ENCODE measurements around the gene EREG. TPM values are rescaled to one million over a fixed set of nuclear protein-coding genes. Genes with fewer than 3 reads are reported as not detected.

The EREG gene
- polyA plus RNA-seq, 1 donor (not counting 4 experiments of a cell fraction or from before 2014, with no cell fraction given) = 38.7 TPM

DNA sequence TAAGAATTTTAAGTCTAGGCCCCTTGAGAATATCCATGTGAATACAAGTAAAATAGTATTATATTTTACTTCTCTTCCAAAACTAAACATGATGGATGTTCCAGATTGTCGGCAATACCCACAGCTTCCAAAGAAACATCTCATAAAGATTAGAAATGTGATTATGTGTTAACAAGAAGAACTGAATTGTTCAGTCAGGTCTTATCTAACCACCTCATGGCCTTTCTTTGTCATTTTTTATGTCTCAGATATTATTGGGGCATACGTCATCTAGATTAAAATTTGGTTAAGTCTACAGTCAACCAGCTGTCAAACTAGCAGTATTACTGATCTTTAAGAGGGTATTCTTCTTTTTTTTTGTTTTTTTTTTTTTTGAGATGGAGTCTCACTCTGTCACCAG is 46.7 kb upstream of the EREG start:
- no peak overlapping the region for H3K4me2 ChIP-seq (ENCODE audit: control insufficient read depth, extremely low read depth, insufficient read depth, low read depth, low read length)
- H4K20me1 ChIP-seq (ENCODE audit: control insufficient read depth, extremely low read depth, insufficient read depth, low read length) = no peaks in the 10 kb centered on the region
- H3K9ac ChIP-seq (ENCODE audit: control insufficient read depth, extremely low read depth, insufficient read depth, low read length) = no peak overlapping the region
- TF ChIP-seq EZH2 (IDR thresholded peaks at IDR 0.05; ENCODE audit: low read length) = no peak
- TF ChIP-seq, protein P1, sequence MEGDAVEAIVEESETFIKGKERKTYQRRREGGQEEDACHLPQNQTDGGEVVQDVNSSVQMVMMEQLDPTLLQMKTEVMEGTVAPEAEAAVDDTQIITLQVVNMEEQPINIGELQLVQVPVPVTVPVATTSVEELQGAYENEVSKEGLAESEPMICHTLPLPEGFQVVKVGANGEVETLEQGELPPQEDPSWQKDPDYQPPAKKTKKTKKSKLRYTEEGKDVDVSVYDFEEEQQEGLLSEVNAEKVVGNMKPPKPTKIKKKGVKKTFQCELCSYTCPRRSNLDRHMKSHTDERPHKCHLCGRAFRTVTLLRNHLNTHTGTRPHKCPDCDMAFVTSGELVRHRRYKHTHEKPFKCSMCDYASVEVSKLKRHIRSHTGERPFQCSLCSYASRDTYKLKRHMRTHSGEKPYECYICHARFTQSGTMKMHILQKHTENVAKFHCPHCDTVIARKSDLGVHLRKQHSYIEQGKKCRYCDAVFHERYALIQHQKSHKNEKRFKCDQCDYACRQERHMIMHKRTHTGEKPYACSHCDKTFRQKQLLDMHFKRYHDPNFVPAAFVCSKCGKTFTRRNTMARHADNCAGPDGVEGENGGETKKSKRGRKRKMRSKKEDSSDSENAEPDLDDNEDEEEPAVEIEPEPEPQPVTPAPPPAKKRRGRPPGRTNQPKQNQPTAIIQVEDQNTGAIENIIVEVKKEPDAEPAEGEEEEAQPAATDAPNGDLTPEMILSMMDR (optimal IDR thresholded peaks at IDR 0.05 in 1 of 3, IDR thresholded peaks at IDR 0.05 in 1 of 3, conservative IDR thresholded peaks at IDR 0.05 in 1 of 3; ENCODE audit: extremely low read depth in 1 of 3, insufficient read depth in 2 of 3, low read length in 3 of 3) = no peak
- no peak for FAIRE-seq
- no peaks in the 10 kb centered on the region for H3K9me1 ChIP-seq (ENCODE audit: control insufficient read depth, extremely low read depth, insufficient read depth, low read length)
- H3K79me2 ChIP-seq (ENCODE audit: control insufficient read depth, insufficient read depth, low read length) = no peaks in the 10 kb centered on the region
- H3K27me3 ChIP-seq (ENCODE audit: control insufficient read depth, extremely low read depth, insufficient read depth, low read length) = no peaks in the 10 kb centered on the region
- H3K27ac ChIP-seq (ENCODE audit: control insufficient read depth, insufficient read depth, low read length) = no peak overlapping the region
- peaks cover 7 to 26% of the 10 kb centered on the region in 2 experiments for H3K36me3 ChIP-seq (ENCODE audit: control insufficient read depth in 2 of 2, extremely low read depth in 1 of 2, insufficient read depth in 2 of 2, low read length in 2 of 2)
- no peak overlapping the region for H2AFZ ChIP-seq (ENCODE audit: control insufficient read depth, low read length)
- no peaks in the 10 kb centered on the region for H3K9me3 ChIP-seq (ENCODE audit: control insufficient read depth, low read depth, low read length)
- peaks cover 23% of the 10 kb centered on the region for H3K4me1 ChIP-seq (ENCODE audit: control insufficient read depth, extremely low read depth, insufficient read depth, low read length)
- no peak for DNase-seq (ENCODE audit: low read depth, low spot score)
- dilution Hi-C loops (cut with MboI; ENCODE audit: extremely low pct_ligation_motif_present, low sequenced_read_pairs) = no loop called here
- no peak overlapping the region for H3K4me3 ChIP-seq (ENCODE audit: control insufficient read depth in 2 of 3, extremely low read depth in 1 of 3, insufficient read depth in 2 of 3, low read depth in 1 of 3, low read length in 3 of 3)

DNA sequence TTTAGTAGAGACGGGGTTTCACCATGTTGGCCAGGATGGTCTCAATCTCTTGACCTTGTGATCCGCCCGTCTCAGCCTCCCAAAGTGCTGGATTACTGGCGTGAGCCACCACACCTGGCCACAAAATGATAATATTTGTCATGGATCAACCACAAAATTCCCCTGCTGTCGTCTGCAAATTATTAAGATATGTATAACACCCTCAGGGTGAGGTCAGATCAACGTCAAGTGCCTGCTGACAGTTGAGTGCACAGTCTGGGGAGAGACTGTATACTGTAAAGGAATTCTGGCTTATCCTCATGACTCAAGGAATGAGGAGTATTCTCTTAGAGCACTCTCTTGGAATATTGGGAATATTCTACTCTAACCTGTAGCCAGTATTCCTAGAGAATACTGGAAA is 45.5 kb upstream of the EREG start:
- dilution Hi-C loops (cut with MboI; ENCODE audit: extremely low pct_ligation_motif_present, low sequenced_read_pairs) = no loop called here
- Histone ChIP-seq H3K9me3 (ENCODE audit: control insufficient read depth, low read depth, low read length) (no peaks in the 10 kb centered on the region), H3K27me3 (ENCODE audit: control insufficient read depth, extremely low read depth, insufficient read depth, low read length) (no peaks in the 10 kb centered on the region), H3K36me3 (ENCODE audit: control insufficient read depth in 2 of 2, extremely low read depth in 1 of 2, insufficient read depth in 2 of 2, low read length in 2 of 2) (peaks cover 3 to 18% of the 10 kb centered on the region in 2 experiments), H3K4me2 (ENCODE audit: control insufficient read depth, extremely low read depth, insufficient read depth, low read depth, low read length) (no peak overlapping the region), H4K20me1 (ENCODE audit: control insufficient read depth, extremely low read depth, insufficient read depth, low read length) (no peaks in the 10 kb centered on the region), H3K9ac (ENCODE audit: control insufficient read depth, extremely low read depth, insufficient read depth, low read length) (peak overlapping the region; percentile 19), H3K79me2 (ENCODE audit: control insufficient read depth, insufficient read depth, low read length) (no peaks in the 10 kb centered on the region), H2AFZ (ENCODE audit: control insufficient read depth, low read length) (no peak overlapping the region), H3K9me1 (ENCODE audit: control insufficient read depth, extremely low read depth, insufficient read depth, low read length) (no peaks in the 10 kb centered on the region), H3K4me1 (ENCODE audit: control insufficient read depth, extremely low read depth, insufficient read depth, low read length) (peaks cover 23% of the 10 kb centered on the region), H3K27ac (ENCODE audit: control insufficient read depth, insufficient read depth, low read length) (peak overlapping the region; percentile 64), H3K4me3 (ENCODE audit: control insufficient read depth in 2 of 3, extremely low read depth in 1 of 3, insufficient read depth in 2 of 3, low read depth in 1 of 3, low read length in 3 of 3) (no peak overlapping the region)
- DNase-seq (ENCODE audit: low read depth, low spot score) = no peak
- FAIRE-seq = no peak
- TF ChIP-seq, protein P1 (optimal IDR thresholded peaks at IDR 0.05 in 1 of 3, IDR thresholded peaks at IDR 0.05 in 1 of 3, conservative IDR thresholded peaks at IDR 0.05 in 1 of 3; ENCODE audit: extremely low read depth in 1 of 3, insufficient read depth in 2 of 3, low read length in 3 of 3) = no peak
- TF ChIP-seq EZH2 (IDR thresholded peaks at IDR 0.05; ENCODE audit: low read length) = no peak

Measured in keratinocyte (primary cell).